ENCODE results near the gene NIFK. TPM values are rescaled to one million over a fixed set of nuclear protein-coding genes. Genes with fewer than 3 reads are reported as not detected.
"Not testable (repeated sequence)": the region's sequence is repeated elsewhere in the genome, so short reads cannot be mapped to it uniquely, and the experiment has no call there.

NIFK gene
- total and polyA plus RNA-seq, 2 of the 4 experiments (the other 2 are of a cell fraction): 19.5 to 24.3 TPM

- peak; percentile 28 for DNase-seq
These were observed 25.2 kb downstream of the NIFK start for GRCh38 chr2:121711481-121711880.

More at GRCh38 chr2:121711481-121711880, 25.2 kb downstream of the NIFK start:
- H3K27me3 ChIP-seq (ENCODE audit: control insufficient read depth, insufficient read depth, low read length); H2BK15ac ChIP-seq (ENCODE audit: low read depth, low read length); H2BK5ac ChIP-seq (ENCODE audit: low read depth, low read length, poor library complexity, severe bottlenecking); H3K27ac ChIP-seq (ENCODE audit: insufficient read depth, low read length); H3K9me3 ChIP-seq (ENCODE audit: control insufficient read depth, insufficient read depth, low read length); intact Hi-C loops (cut with micrococcal nuclease); H3K36me3 ChIP-seq (ENCODE audit: control insufficient read depth, insufficient read depth, low read length); dilution Hi-C loops (cut with HindIII; ENCODE audit: low sequenced_read_pairs, unreplicated experiment); H3K79me1 ChIP-seq (ENCODE audit: low read depth in 1 of 2, low read length in 2 of 2); in situ Hi-C loops (cut with MboI; ENCODE audit: low sequenced_read_pairs); H2AFZ ChIP-seq (replicated peaks; ENCODE audit: low read length, poor library complexity); H2AK5ac ChIP-seq (ENCODE audit: low read depth, low read length); H3K9ac ChIP-seq (ENCODE audit: low read depth, low read length); H3K4me3 ChIP-seq (ENCODE audit: insufficient read depth, low read depth, low read length); H3K56ac ChIP-seq (ENCODE audit: extremely low read depth, insufficient read depth, low read length); H4K20me1 ChIP-seq (ENCODE audit: insufficient read depth, low read length); H2AK9ac ChIP-seq (replicated peaks; ENCODE audit: low read depth, low read length, poor library complexity); H3K4me2 ChIP-seq (ENCODE audit: low read depth, low read length); H4K8ac ChIP-seq (ENCODE audit: low read depth in 2 of 2, low read length in 2 of 2); H3K4ac ChIP-seq (ENCODE audit: low read depth, low read length); POLR2A ChIA-PET (ENCODE audit: unreplicated experiment); BruUV-seq (replicated peaks); H3K23ac ChIP-seq (ENCODE audit: low read depth, low read length): not testable (repeated sequence)
- Histone ChIP-seq H4K91ac (ENCODE audit: insufficient read depth, low read depth, low read length) (peak overlapping the region; percentile 67; the same call in 1 of the 2 replicates), H3K14ac (replicated peaks; ENCODE audit: low read depth, low read length) (peak overlapping the region; percentile 72; the same call in 1 of the 2 replicates), H3K4me1 (ENCODE audit: control insufficient read depth, insufficient read depth, low read length) (peaks cover 10% of the 10 kb centered on the region), H2BK120ac (ENCODE audit: low read depth, low read length) (peak overlapping the region; percentile 84), H2BK20ac (ENCODE audit: low read depth, low read length) (peak overlapping the region; percentile 74; the same call in 1 of the 2 replicates), H3K18ac (ENCODE audit: low read depth, low read length) (peak overlapping the region; percentile 71; the same call in 1 of the 2 replicates), H4K5ac (ENCODE audit: low read depth, low read length) (peak overlapping the region; percentile 55; the same call in 1 of the 2 replicates), H3K9me1 (ENCODE audit: insufficient read depth, low read length) (peaks cover 10% of the 10 kb centered on the region)
- WGBS, 2 experiments (ENCODE audit: extremely low coverage in 2 of 2, insufficient read length in 1 of 2): no CpG with 5 or more reads among the region's 3 CpGs
- ATAC-seq (ENCODE audit: low read depth): peak; percentile 46
- CTCF ChIA-PET: interaction anchor here (1.9 kb wide), 1 partner anchor 181 kb away, joined by 5 read pairs; the partner anchor contains the start of gene RNU4ATAC
